HG03196 (cell line): Measurements from ENCODE around the gene VIP.
"Not testable (repeated sequence)": the region's sequence is repeated elsewhere in the genome, so short reads cannot be mapped to it uniquely, and the experiment has no call there.

Experiments
- ATAC-seq: cut with Tn5 transposase; IDR thresholded peaks from one replicate; pipeline ENCODE4 v1.9.1; 2021; ENCODE audit not compliant: unreplicated experiment

VIP gene

GRCh38 chr6:152750694-152751093 lies at the start of gene VIP:
TSS of gene VIP (plus strand) at chr6:152750797. CDS start at chr6:152752178, 1,381 bp downstream.
- no peak for ATAC-seq

- no peak for ATAC-seq
Observed at GRCh38 chr6:152701081-152701862, 49.3 kb upstream of the VIP start.

- ATAC-seq = no peak
Observed at GRCh38 chr6:152701863-152702401, 48.7 kb upstream of the VIP start.

GRCh38 chr6:152703750-152704149 lies 46.8 kb upstream of the VIP start:
- ATAC-seq = not testable (repeated sequence)

- no peak for ATAC-seq
Observed at GRCh38 chr6:152705327-152705726, 45.3 kb upstream of the VIP start.

GRCh38 chr6:152716322-152716721 lies 34.3 kb upstream of the VIP start:
- no peak for ATAC-seq

- no peak for ATAC-seq
Observed at GRCh38 chr6:152720974-152721373, 29.6 kb upstream of the VIP start.

GRCh38 chr6:152721956-152722355 lies 28.6 kb upstream of the VIP start:
- ATAC-seq = no peak

- no peak for ATAC-seq
Observed at GRCh38 chr6:152723398-152723797, 27.2 kb upstream of the VIP start.

GRCh38 chr6:152726313-152726712 lies 24.3 kb upstream of the VIP start:
- no peak for ATAC-seq

GRCh38 chr6:152727507-152727906 lies 23.1 kb upstream of the VIP start:
- no peak for ATAC-seq

- ATAC-seq = no peak
Observed at GRCh38 chr6:152734630-152735029, 16.0 kb upstream of the VIP start.

GRCh38 chr6:152736687-152737273 lies 13.8 kb upstream of the VIP start:
- no peak for ATAC-seq

- no peak for ATAC-seq
Observed at GRCh38 chr6:152745509-152746171, 5.0 kb upstream of the VIP start.

- ATAC-seq = no peak
Observed at GRCh38 chr6:152746172-152746553, 4.4 kb upstream of the VIP start.

GRCh38 chr6:152748843-152749242 lies 1.8 kb upstream of the VIP start:
- no peak for ATAC-seq

GRCh38 chr6:152749336-152749735 lies 1.3 kb upstream of the VIP start:
- ATAC-seq = no peak

- ATAC-seq = no peak
Observed at GRCh38 chr6:152765331-152765730, 14.7 kb downstream of the VIP start.

GRCh38 chr6:152769159-152769558 lies 18.6 kb downstream of the VIP start:
- no peak for ATAC-seq

- no peak for ATAC-seq
Observed at GRCh38 chr6:152769993-152770392, 19.4 kb downstream of the VIP start.

- no peak for ATAC-seq
Observed at GRCh38 chr6:152771061-152771687, 20.6 kb downstream of the VIP start.
